C4-2B (cell line): ENCODE results near the gene IQCE.

Experiments used
- H3K27ac ChIP-seq: fragments of 450-650 bp; 2 replicates; pipeline ENCODE4 v1.5.1; 2017
- ZFX ChIP-seq: fragments of 450-650 bp; IDR thresholded peaks from 2 replicates; pipeline ENCODE4 v1.6.1; 2017
- TF ChIP-seq, protein P1 (sequence below): fragments of 450-650 bp; conservative IDR thresholded peaks from 2 replicates; pipeline ENCODE4 v1.5.1; 2017; ENCODE audit warnings: mild to moderate bottlenecking

Gene IQCE

GRCh38 chr7:2644562-2645273 is 85.9 kb downstream of the IQCE start:
- TF ChIP-seq, protein P1, sequence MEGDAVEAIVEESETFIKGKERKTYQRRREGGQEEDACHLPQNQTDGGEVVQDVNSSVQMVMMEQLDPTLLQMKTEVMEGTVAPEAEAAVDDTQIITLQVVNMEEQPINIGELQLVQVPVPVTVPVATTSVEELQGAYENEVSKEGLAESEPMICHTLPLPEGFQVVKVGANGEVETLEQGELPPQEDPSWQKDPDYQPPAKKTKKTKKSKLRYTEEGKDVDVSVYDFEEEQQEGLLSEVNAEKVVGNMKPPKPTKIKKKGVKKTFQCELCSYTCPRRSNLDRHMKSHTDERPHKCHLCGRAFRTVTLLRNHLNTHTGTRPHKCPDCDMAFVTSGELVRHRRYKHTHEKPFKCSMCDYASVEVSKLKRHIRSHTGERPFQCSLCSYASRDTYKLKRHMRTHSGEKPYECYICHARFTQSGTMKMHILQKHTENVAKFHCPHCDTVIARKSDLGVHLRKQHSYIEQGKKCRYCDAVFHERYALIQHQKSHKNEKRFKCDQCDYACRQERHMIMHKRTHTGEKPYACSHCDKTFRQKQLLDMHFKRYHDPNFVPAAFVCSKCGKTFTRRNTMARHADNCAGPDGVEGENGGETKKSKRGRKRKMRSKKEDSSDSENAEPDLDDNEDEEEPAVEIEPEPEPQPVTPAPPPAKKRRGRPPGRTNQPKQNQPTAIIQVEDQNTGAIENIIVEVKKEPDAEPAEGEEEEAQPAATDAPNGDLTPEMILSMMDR = no peak
- no peak for TF ChIP-seq ZFX
- H3K27ac ChIP-seq = peak overlapping the region; percentile 35

- H3K27ac ChIP-seq = no peak overlapping the region
- TF ChIP-seq, protein P1 = no peak
- TF ChIP-seq ZFX = no peak
Observed at GRCh38 chr7:2645274-2645868, 86.6 kb downstream of the IQCE start.

GRCh38 chr7:2646336-2646679 is 87.5 kb downstream of the IQCE start:
- H3K27ac ChIP-seq = no peak overlapping the region
- TF ChIP-seq, protein P1 = no peak
- no peak for TF ChIP-seq ZFX

DNA sequence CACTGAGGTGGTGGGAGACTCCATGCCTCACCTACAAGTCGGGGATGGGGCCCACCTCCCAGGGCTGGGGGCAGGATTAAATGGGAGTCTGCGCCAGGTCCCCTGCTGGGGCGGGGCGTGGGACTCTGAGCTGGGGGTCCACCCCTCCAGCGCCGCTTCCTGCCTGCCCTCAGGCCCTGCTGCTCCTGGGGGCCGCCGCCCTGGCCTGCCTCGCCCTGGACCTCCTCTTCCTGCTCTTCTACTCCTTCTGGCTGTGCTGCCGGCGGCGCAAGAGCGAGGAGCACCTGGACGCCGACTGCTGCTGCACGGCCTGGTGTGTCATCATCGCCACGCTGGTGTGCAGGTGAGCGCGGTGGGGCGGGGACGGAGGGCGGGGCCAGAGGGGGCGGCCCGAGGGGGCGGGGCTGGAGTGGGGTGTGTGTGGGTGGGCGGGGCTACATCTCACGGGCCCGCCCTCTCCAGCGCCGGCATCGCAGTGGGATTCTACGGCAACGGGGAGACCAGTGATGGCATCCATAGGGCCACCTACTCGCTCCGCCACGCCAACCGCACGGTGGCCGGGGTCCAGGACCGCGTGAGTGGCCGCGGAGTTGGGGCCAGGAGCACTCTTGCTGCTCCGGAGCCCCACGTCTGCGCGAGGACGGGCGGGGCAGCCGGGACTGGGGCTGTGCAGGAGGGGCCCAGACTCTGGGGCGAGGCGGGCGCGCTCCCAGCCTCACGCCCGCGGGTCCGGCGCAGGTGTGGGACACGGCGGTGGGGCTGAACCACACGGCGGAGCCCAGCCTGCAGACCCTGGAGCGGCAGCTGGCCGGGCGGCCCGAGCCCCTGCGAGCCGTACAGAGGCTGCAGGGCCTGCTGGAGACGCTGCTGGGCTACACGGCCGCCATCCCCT is 88.1 kb downstream of the IQCE start:
- no peak for TF ChIP-seq ZFX
- TF ChIP-seq, protein P1 = no peak
- H3K27ac ChIP-seq = no peak overlapping the region

DNA sequence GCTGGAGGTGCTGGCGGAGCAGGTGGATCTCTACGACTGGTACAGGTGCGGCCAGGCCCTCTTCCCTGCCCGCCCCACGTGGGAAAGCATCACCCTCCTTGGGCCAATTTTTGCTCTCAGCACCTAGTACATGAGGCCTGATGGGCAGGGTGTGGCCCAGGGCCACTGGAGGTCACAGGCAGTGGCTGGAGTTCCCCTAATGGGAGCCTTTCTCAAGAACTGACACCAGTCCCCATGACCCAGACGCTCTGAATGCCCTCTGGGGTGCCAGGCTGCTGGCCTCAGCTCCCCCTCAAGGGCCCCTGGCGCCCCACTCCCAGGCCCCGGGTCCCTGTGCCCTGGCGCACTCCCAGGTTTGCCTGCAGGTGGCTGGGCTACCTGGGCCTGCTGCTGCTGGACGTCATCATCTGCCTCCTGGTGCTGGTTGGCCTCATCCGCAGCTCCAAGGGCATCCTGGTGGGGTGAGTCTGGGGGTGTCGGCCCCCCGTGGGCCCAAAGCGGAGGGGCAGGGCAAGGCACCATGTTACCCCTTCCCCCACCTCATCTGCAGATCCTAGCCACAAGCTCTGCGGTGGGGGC is 88.9 kb downstream of the IQCE start:
- H3K27ac ChIP-seq = no peak overlapping the region
- no peak for TF ChIP-seq ZFX

DNA sequence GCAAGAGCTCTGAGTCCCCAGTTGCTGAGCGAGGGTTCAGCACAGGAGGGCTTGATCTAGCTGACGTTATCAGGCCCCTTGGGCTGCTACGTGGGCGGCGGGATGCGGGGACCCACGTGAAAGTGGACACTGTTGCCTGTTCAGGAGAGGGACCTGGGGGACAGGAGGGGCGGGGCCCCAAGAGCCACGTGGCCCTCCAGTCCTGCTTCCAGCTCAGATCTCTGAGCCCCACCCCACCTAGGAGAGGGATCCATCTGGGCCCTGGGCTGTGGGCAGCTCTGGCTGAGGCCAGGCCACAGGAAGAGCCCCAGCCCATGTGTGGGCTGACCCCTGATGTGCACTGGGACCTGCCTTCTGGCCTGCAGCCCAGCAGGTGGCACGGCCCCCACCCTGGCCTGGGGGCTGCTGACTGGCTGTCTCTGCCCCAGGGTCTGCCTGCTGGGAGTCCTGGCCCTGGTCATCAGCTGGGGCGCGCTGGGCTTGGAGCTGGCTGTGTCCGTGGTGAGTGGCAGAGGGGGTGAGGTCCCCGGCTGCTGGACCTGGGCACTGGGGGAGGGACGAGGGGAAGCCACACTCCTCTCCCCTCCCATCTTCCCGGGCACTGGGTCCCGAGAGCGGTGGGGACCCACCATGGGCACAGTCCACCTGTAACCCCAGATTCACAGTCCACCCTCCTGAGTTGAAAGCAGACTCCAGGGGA is 90.5 kb downstream of the IQCE start:
- TF ChIP-seq, protein P1 = no peak
- TF ChIP-seq ZFX = no peak
- no peak overlapping the region for H3K27ac ChIP-seq

DNA sequence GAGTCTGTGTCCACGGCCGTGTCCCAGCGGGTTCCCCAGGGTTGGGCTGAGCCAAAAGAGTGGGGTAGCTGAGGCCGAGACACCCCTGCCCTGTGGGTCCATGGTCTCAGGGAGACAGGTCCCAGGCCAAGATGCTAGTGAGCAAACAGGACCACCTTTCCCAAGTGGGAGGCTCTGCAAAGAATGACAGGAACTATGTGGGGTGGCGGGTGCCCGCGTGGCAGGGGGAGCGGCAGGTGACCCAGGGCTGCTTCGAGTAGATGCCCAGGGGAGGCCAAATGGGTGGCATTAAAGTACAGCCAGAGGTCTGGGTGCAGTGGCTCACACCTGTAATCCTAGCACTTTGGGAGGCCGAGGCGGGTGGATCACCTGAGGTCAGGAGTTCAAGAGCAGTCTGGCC is 91.2 kb downstream of the IQCE start:
- no peak overlapping the region for H3K27ac ChIP-seq
- TF ChIP-seq ZFX = no peak
- TF ChIP-seq, protein P1 = no peak
